NK-92 (cell line): ENCODE results near the gene CCL22.
"Not testable (repeated sequence)": the region's sequence is repeated elsewhere in the genome, so short reads cannot be mapped to it uniquely, and the experiment has no call there.

Source experiments
- DNase-seq: peaks from one replicate; lab custom pipeline; 2025; ENCODE audit not compliant: unreplicated experiment; lab: John Stamatoyannopoulos, UW

Gene CCL22

GRCh38 chr16:57358527-57359095 is at the start of gene CCL22:
CCL22 (plus strand) TSS chr16:57358783; CDS start chr16:57358817, 34 bp downstream.
- DNase-seq = no peak

GRCh38 chr16:57310801-57311200 is 47.8 kb upstream of the CCL22 start:
- DNase-seq = no peak

GRCh38 chr16:57313509-57313908 is 45.1 kb upstream of the CCL22 start:
- DNase-seq = no peak

GRCh38 chr16:57314161-57314785 is 44.3 kb upstream of the CCL22 start:
- DNase-seq = no peak

GRCh38 chr16:57315416-57315815 is 43.2 kb upstream of the CCL22 start:
- no peak for DNase-seq

- DNase-seq = no peak
These were observed 42.1 kb upstream of the CCL22 start for GRCh38 chr16:57316390-57317017.

GRCh38 chr16:57318240-57318970 is 40.2 kb upstream of the CCL22 start:
- DNase-seq = no peak

GRCh38 chr16:57319646-57320045 is 38.9 kb upstream of the CCL22 start:
- no peak for DNase-seq

- DNase-seq = no peak
These were observed 33.8 kb upstream of the CCL22 start for GRCh38 chr16:57324749-57325148.

GRCh38 chr16:57325458-57325857 is 33.1 kb upstream of the CCL22 start:
- DNase-seq = no peak

GRCh38 chr16:57329718-57330327 is 28.8 kb upstream of the CCL22 start:
- no peak for DNase-seq

- DNase-seq = no peak
These were observed 27.2 kb upstream of the CCL22 start for GRCh38 chr16:57331355-57331754.

GRCh38 chr16:57333402-57333801 is 25.2 kb upstream of the CCL22 start:
- no peak for DNase-seq

- no peak for DNase-seq
These were observed 23.2 kb upstream of the CCL22 start for GRCh38 chr16:57335366-57335765.

GRCh38 chr16:57341062-57341440 is 17.5 kb upstream of the CCL22 start:
- no peak for DNase-seq

GRCh38 chr16:57341441-57342303 is 16.9 kb upstream of the CCL22 start:
- DNase-seq = no peak

GRCh38 chr16:57342606-57343005 is 16.0 kb upstream of the CCL22 start:
- DNase-seq = not testable (repeated sequence)

- no peak for DNase-seq
These were observed 15.4 kb upstream of the CCL22 start for GRCh38 chr16:57343221-57343620.

- DNase-seq = not testable (repeated sequence)
These were observed 14.5 kb upstream of the CCL22 start for GRCh38 chr16:57344094-57344493.

GRCh38 chr16:57345021-57345420 is 13.6 kb upstream of the CCL22 start:
- no peak for DNase-seq
